GM20000 (cell line): ENCODE data around the gene RAVER1.
A peak's percentile ranks its signal among the peaks of the same experiment; 100 is the strongest.

Experiments
- DNase-seq: peaks from one replicate; pipeline ENCODE4 v3.0.0; 2012; ENCODE audit warnings: low spot score
- TF ChIP-seq, protein P1 (sequence below): IDR thresholded peaks from 2 replicates; pipeline ENCODE4 v1.5.1; 2012; ENCODE audit warnings: mild to moderate bottlenecking, control low read depth; ENCODE audit errors: extremely low read depth, missing control alignments

RAVER1 gene

DNA sequence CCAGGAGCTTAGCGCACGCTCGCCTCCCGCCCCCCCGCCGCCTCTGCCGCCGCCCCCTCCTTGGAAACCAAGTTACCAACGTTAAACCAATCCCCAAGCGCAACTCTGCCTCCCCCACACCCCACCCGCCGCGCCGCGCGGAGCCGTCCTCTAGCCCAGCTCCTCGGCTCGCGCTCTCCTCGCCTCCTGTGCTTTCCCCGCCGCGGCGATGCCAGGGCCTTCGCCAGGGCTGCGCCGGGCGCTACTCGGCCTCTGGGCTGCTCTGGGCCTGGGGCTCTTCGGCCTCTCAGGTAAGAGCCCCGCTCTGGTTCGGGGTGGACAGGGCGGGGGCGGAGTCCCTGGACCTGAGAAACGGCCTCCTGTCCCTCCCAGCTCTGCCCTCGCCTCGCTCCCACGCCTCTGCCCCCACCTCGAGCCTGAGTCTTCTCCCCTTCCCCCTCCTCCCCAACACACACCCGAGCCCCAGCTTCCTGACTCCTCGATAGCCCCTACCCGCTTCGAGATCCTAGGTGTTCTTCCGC is 43.4 kb downstream of the RAVER1 start, which contains the start of gene ICAM5:
ICAM5 (plus strand) TSS at position 117 of the 521 bp plus-strand sequence; CDS start at position 209, 92 bp downstream.
- no peak for DNase-seq
- TF ChIP-seq, protein P1, sequence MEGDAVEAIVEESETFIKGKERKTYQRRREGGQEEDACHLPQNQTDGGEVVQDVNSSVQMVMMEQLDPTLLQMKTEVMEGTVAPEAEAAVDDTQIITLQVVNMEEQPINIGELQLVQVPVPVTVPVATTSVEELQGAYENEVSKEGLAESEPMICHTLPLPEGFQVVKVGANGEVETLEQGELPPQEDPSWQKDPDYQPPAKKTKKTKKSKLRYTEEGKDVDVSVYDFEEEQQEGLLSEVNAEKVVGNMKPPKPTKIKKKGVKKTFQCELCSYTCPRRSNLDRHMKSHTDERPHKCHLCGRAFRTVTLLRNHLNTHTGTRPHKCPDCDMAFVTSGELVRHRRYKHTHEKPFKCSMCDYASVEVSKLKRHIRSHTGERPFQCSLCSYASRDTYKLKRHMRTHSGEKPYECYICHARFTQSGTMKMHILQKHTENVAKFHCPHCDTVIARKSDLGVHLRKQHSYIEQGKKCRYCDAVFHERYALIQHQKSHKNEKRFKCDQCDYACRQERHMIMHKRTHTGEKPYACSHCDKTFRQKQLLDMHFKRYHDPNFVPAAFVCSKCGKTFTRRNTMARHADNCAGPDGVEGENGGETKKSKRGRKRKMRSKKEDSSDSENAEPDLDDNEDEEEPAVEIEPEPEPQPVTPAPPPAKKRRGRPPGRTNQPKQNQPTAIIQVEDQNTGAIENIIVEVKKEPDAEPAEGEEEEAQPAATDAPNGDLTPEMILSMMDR = no peak

DNA sequence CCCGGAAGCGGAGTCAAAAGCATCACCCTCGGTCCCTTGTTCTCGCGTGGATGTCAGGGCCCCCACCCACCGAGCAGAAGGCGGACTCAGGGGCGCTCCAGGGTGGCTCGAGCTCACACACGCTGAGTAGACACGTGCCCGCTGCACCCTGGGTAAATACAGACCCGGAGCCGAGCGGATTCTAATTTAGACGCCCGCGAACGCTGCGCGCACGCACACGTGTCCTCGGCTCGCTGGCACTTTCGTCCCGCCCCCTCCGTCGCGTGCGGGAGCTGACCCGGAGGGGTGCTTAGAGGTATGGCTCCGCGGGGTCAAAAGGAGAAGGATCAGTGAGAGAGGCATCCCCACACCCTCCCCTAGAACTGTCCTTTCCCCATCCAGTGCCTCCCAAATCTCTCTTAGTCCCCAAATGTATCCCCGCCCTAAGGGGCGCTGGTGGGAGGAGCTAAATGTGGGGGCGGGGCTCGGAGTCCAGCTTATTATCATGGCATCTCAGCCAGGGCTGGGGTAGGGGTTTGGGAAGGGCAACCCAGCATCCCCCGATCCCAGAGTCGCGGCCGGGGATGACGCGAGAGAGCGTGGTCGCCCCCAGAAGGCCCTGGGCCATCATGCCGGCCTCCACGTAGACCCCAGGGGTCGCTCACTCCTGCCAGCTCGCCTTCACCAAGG is 44.0 kb downstream of the RAVER1 start:
- peak; percentile 68 for DNase-seq

DNA sequence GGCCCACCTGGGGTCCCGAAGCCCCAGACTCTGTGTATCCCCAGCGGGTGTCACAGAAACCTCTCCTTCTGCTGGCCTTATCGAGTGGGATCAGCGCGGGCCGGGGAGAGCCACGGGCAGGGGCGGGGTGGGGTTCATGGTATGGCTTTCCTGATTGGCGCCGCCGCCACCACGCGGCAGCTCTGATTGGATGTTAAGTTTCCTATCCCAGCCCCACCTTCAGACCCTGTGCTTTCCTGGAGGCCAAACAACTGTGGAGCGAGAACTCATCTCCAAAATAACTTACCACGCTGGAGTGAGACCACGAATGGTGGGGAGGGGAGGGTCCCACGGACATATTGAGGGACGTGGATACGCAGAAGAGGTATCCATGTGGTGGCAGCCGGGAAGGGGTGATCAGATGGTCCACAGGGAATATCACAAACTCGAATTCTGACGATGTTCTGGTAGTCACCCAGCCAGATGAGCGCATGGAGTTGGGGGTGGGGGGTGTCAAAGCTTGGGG is 44.6 kb downstream of the RAVER1 start:
- DNase-seq = peak; percentile 85
- TF ChIP-seq, protein P1 = no peak

More for the DNA sequence above, 44.0 kb downstream of the RAVER1 start:
- TF ChIP-seq, protein P1 = no peak

DNA sequence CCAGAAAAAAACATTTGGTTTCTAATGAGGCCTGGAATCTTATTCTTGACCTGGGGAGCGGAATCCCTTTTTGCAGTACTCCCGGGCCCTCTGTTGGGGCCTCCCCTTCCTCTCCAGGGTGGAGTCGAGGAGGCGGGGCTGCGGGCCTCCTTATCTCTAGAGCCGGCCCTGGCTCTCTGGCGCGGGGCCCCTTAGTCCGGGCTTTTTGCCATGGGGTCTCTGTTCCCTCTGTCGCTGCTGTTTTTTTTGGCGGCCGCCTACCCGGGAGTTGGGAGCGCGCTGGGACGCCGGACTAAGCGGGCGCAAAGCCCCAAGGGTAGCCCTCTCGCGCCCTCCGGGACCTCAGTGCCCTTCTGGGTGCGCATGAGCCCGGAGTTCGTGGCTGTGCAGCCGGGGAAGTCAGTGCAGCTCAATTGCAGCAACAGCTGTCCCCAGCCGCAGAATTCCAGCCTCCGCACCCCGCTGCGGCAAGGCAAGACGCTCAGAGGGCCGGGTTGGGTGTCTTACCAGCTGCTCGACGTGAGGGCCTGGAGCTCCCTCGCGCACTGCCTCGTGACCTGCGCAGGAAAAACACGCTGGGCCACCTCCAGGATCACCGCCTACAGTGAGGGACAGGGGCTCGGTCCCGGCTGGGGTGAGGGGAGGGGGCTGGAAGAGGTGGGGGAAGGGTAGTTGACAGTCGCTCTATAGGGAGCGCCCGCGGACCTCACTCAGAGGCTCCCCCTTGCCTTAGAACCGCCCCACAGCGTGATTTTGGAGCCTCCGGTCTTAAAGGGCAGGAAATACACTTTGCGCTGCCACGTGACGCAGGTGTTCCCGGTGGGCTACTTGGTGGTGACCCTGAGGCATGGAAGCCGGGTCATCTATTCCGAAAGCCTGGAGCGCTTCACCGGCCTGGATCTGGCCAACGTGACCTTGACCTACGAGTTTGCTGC is 46.3 kb downstream of the RAVER1 start, which contains the start of gene ICAM4:
ICAM4 (plus strand) TSS at position 153 of the 935 bp plus-strand sequence; CDS start at position 211, 58 bp downstream.
- TF ChIP-seq, protein P1 = no peak
- DNase-seq = no peak

DNA sequence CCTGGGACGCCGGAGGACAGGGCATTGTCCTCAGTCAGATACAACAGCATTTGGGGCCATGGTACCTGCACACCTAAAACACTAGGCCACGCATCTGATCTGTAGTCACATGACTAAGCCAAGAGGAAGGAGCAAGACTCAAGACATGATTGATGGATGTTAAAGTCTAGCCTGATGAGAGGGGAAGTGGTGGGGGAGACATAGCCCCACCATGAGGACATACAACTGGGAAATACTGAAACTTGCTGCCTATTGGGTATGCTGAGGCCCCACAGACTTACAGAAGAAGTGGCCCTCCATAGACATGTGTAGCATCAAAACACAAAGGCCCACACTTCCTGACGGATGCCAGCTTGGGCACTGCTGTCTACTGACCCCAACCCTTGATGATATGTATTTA is 47.9 kb downstream of the RAVER1 start:
- TF ChIP-seq, protein P1 = no peak
- no peak for DNase-seq

DNA sequence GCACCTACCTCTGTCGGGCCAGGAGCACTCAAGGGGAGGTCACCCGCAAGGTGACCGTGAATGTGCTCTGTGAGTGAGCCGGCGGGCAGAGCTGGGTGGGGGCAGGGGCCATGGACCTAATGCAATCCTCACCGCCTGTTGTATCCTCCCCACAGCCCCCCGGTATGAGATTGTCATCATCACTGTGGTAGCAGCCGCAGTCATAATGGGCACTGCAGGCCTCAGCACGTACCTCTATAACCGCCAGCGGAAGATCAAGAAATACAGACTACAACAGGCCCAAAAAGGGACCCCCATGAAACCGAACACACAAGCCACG is 48.4 kb downstream of the RAVER1 start:
- TF ChIP-seq, protein P1 = no peak
- DNase-seq = no peak
